ENCODE measurements around the gene RWDD1.

GRCh38 chr6:116562614-116563013 lies 8.7 kb upstream of the RWDD1 start:
- no peak for TF ChIP-seq CTCF (conservative IDR thresholded peaks at IDR 0.05 in 1 of 2, IDR thresholded peaks at IDR 0.05 in 1 of 2; ENCODE audit: extremely low read depth in 1 of 2, insufficient read depth in 1 of 2, low read depth in 1 of 2, low read length in 2 of 2)
- no peak for TF ChIP-seq EZH2 (IDR thresholded peaks at IDR 0.05; ENCODE audit: borderline replicate concordance, low read length)

All from mammary epithelial cell (primary cell).